ENCODE results near the gene CYP4A22.

DNA sequence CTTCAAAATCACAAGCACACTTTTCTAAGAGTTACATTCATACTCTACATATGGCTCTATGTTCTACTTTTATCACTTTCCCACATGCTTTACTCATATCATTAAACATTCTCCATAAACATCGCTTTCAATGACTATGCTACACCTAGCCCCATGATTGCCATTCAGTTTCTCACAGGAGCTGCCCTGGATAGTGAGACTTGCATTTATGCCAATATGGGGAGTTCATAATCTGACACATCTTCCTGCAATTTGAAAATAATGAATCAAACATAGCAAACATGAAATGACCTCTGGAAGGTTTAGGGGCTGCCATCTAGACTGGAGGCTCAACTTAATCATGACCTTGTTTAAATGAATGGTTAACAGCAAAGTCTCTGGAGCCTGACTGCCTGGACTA, 9.0 kb upstream of the CYP4A22 start:
- no peak for TF ChIP-seq FOXM1 (IDR thresholded peaks at IDR 0.05; ENCODE audit: borderline replicate concordance)
- TF ChIP-seq, protein P1, sequence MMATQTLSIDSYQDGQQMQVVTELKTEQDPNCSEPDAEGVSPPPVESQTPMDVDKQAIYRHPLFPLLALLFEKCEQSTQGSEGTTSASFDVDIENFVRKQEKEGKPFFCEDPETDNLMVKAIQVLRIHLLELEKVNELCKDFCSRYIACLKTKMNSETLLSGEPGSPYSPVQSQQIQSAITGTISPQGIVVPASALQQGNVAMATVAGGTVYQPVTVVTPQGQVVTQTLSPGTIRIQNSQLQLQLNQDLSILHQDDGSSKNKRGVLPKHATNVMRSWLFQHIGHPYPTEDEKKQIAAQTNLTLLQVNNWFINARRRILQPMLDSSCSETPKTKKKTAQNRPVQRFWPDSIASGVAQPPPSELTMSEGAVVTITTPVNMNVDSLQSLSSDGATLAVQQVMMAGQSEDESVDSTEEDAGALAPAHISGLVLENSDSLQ (IDR thresholded peaks at IDR 0.05), result no peak
- no peak for TF ChIP-seq LEF1 (IDR thresholded peaks at IDR 0.05; ENCODE audit: borderline replicate concordance)
- no peak for TF ChIP-seq ZNF384 (IDR thresholded peaks at IDR 0.05)
- TF ChIP-seq BHLHE40 (IDR thresholded peaks at IDR 0.05; ENCODE audit: borderline replicate concordance), result no peak
- TF ChIP-seq CTBP1 (IDR thresholded peaks at IDR 0.05; ENCODE audit: borderline replicate concordance), result no peak
- TF ChIP-seq FOXK2 (IDR thresholded peaks at IDR 0.05), result no peak
- TF ChIP-seq TARDBP (IDR thresholded peaks at IDR 0.05), result no peak
- TF ChIP-seq ELF4 (IDR thresholded peaks at IDR 0.05), result no peak
- no peak for TF ChIP-seq L3MBTL2 (conservative IDR thresholded peaks at IDR 0.05)
- no peak for TF ChIP-seq HDGF (IDR thresholded peaks at IDR 0.05; ENCODE audit: borderline replicate concordance)
- no peak for TF ChIP-seq SP1 (IDR thresholded peaks at IDR 0.05)
- TF ChIP-seq ARNT (IDR thresholded peaks at IDR 0.05), result no peak

Data from HEK293T (cell line).